GM20000 (cell line): Measurements from ENCODE around the gene EDDM3A.
"Not testable (repeated sequence)": the region's sequence is repeated elsewhere in the genome, so short reads cannot be mapped to it uniquely, and the experiment has no call there.

ENCODE experiments used
- DNase-seq: peaks from one replicate; pipeline ENCODE4 v3.0.0; 2012; ENCODE audit warnings: low spot score
- TF ChIP-seq, protein P1 (sequence below): IDR thresholded peaks from 2 replicates; pipeline ENCODE4 v1.5.1; 2012; ENCODE audit warnings: mild to moderate bottlenecking, control low read depth; ENCODE audit errors: extremely low read depth, missing control alignments

The EDDM3A gene, protein sequence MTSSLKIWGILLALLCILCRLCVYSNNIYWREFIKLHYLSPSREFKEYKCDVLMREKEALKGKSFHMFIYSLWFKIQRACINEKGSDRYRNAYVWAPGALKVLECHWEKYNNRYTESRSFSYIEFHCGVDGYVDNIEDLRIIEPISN

DNA sequence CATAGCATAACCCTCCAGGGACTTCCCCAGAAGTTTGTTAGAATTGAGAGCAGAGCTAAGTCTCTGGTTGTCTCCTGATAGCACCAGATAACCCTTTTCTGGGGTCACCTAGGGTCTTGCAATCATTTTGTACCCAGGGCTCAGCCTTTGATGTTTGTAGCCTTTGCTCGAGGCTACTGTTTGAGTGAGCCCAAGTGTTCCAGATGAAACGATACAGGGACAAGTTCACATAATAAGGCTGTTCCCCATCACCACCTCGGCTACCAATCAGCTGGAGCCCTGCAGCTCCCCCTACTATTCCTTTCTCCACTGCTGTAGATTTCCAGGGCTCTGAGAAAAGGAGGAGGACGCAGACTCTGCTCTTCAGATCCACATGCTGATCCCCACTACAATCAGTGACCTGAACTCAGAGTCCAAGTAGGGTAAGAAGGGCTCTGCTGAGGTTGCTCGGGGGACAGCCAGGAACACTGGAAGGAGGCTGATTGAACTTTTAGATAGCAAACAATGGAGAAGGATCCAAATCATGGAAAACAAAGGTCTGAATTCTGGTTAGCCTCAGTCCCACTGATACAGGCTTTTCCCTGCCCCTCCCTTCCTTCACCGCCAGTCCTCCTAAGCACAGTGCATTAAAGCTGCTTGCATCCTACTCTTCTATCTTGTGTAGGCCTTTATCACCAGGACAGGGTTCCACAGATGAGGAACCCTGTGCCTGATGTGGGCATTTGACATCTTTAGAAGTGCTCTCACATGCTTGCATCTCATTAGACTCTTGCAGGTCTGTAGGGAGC, at the start of gene EDDM3A:
Gene EDDM3A, plus strand, starts transcription at position 317 of the 788 bp plus-strand sequence. CDS start 1,694 bp downstream, outside the sequence.
- TF ChIP-seq, protein P1, sequence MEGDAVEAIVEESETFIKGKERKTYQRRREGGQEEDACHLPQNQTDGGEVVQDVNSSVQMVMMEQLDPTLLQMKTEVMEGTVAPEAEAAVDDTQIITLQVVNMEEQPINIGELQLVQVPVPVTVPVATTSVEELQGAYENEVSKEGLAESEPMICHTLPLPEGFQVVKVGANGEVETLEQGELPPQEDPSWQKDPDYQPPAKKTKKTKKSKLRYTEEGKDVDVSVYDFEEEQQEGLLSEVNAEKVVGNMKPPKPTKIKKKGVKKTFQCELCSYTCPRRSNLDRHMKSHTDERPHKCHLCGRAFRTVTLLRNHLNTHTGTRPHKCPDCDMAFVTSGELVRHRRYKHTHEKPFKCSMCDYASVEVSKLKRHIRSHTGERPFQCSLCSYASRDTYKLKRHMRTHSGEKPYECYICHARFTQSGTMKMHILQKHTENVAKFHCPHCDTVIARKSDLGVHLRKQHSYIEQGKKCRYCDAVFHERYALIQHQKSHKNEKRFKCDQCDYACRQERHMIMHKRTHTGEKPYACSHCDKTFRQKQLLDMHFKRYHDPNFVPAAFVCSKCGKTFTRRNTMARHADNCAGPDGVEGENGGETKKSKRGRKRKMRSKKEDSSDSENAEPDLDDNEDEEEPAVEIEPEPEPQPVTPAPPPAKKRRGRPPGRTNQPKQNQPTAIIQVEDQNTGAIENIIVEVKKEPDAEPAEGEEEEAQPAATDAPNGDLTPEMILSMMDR, result no peak
- DNase-seq, result no peak

DNA sequence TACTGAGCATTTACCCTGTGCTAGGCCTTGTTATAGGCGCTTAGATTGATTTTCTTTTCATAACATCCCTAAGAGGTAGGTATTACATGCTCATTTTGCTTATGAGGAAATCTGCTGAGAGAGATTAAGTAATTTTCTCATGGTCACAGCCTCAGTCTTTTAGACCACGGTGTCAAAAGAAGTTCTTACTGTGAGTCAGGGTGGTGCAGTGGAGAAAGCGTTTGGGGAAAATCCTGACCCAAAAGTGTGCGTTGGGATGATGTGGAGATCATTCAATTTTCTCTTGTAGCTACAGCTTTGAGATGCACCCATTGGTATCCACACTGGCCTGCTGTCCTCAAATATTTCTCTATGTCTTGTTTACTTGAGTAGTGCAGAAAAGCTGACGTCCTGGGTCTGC, 48.9 kb upstream of the EDDM3A start:
- TF ChIP-seq, protein P1, result no peak
- no peak for DNase-seq

GRCh38 chr14:20697273-20698017, 48.2 kb upstream of the EDDM3A start:
- DNase-seq, result peak; percentile 73
- TF ChIP-seq, protein P1, result peak; percentile 82

DNA sequence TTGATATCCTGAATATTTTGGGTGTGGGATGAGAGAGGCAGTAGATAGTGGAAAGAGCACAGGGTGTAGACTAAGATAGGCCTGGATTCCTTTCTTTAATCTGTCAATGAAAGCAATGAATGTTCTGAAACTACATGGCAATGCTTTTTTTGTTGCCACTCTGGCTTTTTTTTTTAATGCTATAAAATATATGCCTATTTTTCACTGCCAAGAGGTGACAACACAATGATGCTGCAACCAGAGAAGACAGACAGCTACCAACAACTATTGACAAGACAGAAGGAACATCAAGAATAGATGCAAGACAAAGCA, 47.7 kb upstream of the EDDM3A start:
- no peak for DNase-seq
- TF ChIP-seq, protein P1, result no peak

DNA sequence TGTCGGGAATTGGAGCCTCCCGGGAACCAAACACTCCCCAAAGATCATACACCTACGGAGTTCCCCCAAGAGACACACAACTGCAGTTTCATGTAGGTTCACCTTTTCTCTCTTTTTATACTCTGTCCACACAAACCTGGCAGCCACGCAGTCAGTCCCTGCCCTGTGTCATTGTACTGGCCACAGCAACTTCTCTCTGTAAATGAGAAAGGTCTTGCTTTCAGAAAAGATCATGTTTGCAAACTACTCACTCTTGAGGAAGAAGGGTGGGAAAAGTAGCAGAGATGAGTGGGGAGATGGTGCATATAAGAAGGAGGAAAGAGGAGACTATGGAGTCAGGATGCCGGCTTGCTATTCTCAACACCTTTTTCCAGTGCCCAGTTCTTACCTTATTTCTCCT, 46.8 kb upstream of the EDDM3A start:
- TF ChIP-seq, protein P1, result no peak

GRCh38 chr14:20699931-20700330, 45.8 kb upstream of the EDDM3A start:
- DNase-seq, result no peak
- TF ChIP-seq, protein P1, result no peak

More for the DNA sequence above, 46.8 kb upstream of the EDDM3A start:
- no peak for DNase-seq

- DNase-seq, result not testable (repeated sequence)
Observed at GRCh38 chr14:20700965-20701364, 44.7 kb upstream of the EDDM3A start.
